CD4-positive, alpha-beta T cell treated with Interleukin-2 at 100 ng/mL for 4 hours (primary cell): ENCODE data around the gene SUPT6H.

Source experiments
- DNase-seq: peaks from one replicate; pipeline ENCODE4 v3.0.0-alpha.2; 2020; ENCODE audit warnings: low spot score

The SUPT6H gene

GRCh38 chr17:28702026-28702751 lies 40.2 kb downstream of the SUPT6H start:
- no peak for DNase-seq

GRCh38 chr17:28702752-28703150 lies 40.7 kb downstream of the SUPT6H start:
- DNase-seq, result no peak

GRCh38 chr17:28703552-28704218 lies 41.7 kb downstream of the SUPT6H start:
- DNase-seq, result no peak

- no peak for DNase-seq
These were observed 42.3 kb downstream of the SUPT6H start for GRCh38 chr17:28704219-28704858.

- DNase-seq, result no peak
These were observed 43.2 kb downstream of the SUPT6H start for GRCh38 chr17:28705074-28705659.

GRCh38 chr17:28705728-28706334 lies 43.8 kb downstream of the SUPT6H start:
- DNase-seq, result no peak

GRCh38 chr17:28706471-28707338 lies 44.7 kb downstream of the SUPT6H start:
- DNase-seq, result no peak

- DNase-seq, result no peak
These were observed 45.3 kb downstream of the SUPT6H start for GRCh38 chr17:28707339-28707720.

- peak; percentile 91 for DNase-seq
These were observed 49.1 kb downstream of the SUPT6H start for GRCh38 chr17:28710861-28711722.

- DNase-seq, result no peak
These were observed 49.7 kb downstream of the SUPT6H start, which contains the start of gene PROCA1 for GRCh38 chr17:28711723-28712031. TSS of gene PROCA1 (minus strand) at chr17:28711888. CDS start at chr17:28711660, 228 bp downstream.

- DNase-seq, result peak; percentile 61
These were observed 50.2 kb downstream of the SUPT6H start for GRCh38 chr17:28712032-28712704.

- no peak for DNase-seq
These were observed 50.9 kb downstream of the SUPT6H start for GRCh38 chr17:28712705-28713415.

GRCh38 chr17:28714281-28714680 lies 52.3 kb downstream of the SUPT6H start:
- no peak for DNase-seq

- no peak for DNase-seq
These were observed 53.2 kb downstream of the SUPT6H start for GRCh38 chr17:28715217-28715616.

GRCh38 chr17:28716740-28717577 lies 55.0 kb downstream of the SUPT6H start:
- no peak for DNase-seq

GRCh38 chr17:28717578-28718332 lies 55.8 kb downstream of the SUPT6H start, which contains the start of gene RAB34:
TSS of gene RAB34 (minus strand) at chr17:28717868. CDS start at chr17:28717266, 602 bp downstream.
- no peak for DNase-seq

- no peak for DNase-seq
These were observed 56.5 kb downstream of the SUPT6H start for GRCh38 chr17:28718333-28719020.
